WTC11 (cell line): ENCODE data around the gene TSPAN7. TPM values are rescaled to one million over a fixed set of nuclear protein-coding genes. Genes with fewer than 3 reads are reported as not detected.

Experiments
- ATAC-seq: fragments of 200-7000 bp; cut with Tn5 transposase; 2 replicates; pipeline ENCODE4 v1.10.0; 2021; ENCODE audit warnings: mild to moderate bottlenecking, moderate library complexity
- CTCF ChIA-PET: fragments of 300-600 bp; sonication (Branson Sonifier 250); formaldehyde crosslinking; loops from one replicate; lab custom pipeline; 2021; ENCODE audit warnings: antibody characterized with exemption; lab: Charles Lee
- POLR2A ChIA-PET: fragments of 350-600 bp; sonication (Branson Sonifier 250); formaldehyde crosslinking; loops from one replicate; lab custom pipeline; 2021; ENCODE audit warnings: antibody characterized with exemption; lab: Charles Lee
- DNase-seq: peaks from one replicate; pipeline ENCODE4 v3.0.0; 2021; ENCODE audit warnings: low spot score
- H3K27ac Mint-ChIP-seq: 2 replicates; pipeline ENCODE4 v1.8.0; 2021; ENCODE audit warnings: mixed read lengths
- H3K27me3 Mint-ChIP-seq: 2 replicates; pipeline ENCODE4 v1.8.0; 2021; ENCODE audit warnings: low read depth, mild to moderate bottlenecking, moderate library complexity, mixed read lengths
- H3K36me3 Mint-ChIP-seq: 2 replicates; pipeline ENCODE4 v1.8.0; 2021; ENCODE audit warnings: mixed read lengths
- H3K4me1 Mint-ChIP-seq: 2 replicates; pipeline ENCODE4 v1.8.0; 2022; ENCODE audit warnings: mixed read lengths
- H3K4me3 Mint-ChIP-seq: 2 replicates; pipeline ENCODE4 v1.8.0; 2021; ENCODE audit warnings: mild to moderate bottlenecking, moderate library complexity, mixed read lengths
- H3K9me3 Mint-ChIP-seq: 2 replicates; pipeline ENCODE4 v1.8.0; 2021; ENCODE audit warnings: mixed read lengths
- CBFB ChIP-seq: sonication (generic); formaldehyde crosslinking; IDR thresholded peaks from 2 replicates; pipeline ENCODE4 v1.8.1; 2022; ENCODE audit warnings: mild to moderate bottlenecking, low read depth, missing genetic modification reagents
- ETV6 ChIP-seq: sonication (generic); formaldehyde crosslinking; IDR thresholded peaks from 2 replicates; pipeline ENCODE4 v1.8.1; 2022; ENCODE audit warnings: mild to moderate bottlenecking, missing genetic modification reagents
- FOXJ3 ChIP-seq: sonication (generic); formaldehyde crosslinking; IDR thresholded peaks from 2 replicates; pipeline ENCODE4 v1.9.0; 2021; ENCODE audit warnings: missing genetic modification reagents, mild to moderate bottlenecking, borderline replicate concordance
- JAZF1 ChIP-seq: fragments of 250-450 bp; sonication (Bioruptor Pico); IDR thresholded peaks from 2 replicates; pipeline ENCODE4 v1.9.0; 2021; ENCODE audit warnings: moderate library complexity, mild to moderate bottlenecking, inconsistent platforms
- MAX ChIP-seq: sonication (generic); formaldehyde crosslinking; IDR thresholded peaks from 2 replicates; pipeline ENCODE4 v1.8.0; 2022; ENCODE audit warnings: mild to moderate bottlenecking, missing genetic modification reagents
- MXD4 ChIP-seq: fragments of 250-450 bp; sonication (Bioruptor Pico); IDR thresholded peaks from 2 replicates; pipeline ENCODE4 v1.8.0; 2021; ENCODE audit warnings: mild to moderate bottlenecking, moderate library complexity, borderline replicate concordance
- NFE2L1 ChIP-seq: sonication (generic); formaldehyde crosslinking; IDR thresholded peaks from 2 replicates; pipeline ENCODE4 v1.8.1; 2023; ENCODE audit warnings: missing genetic modification reagents
- NFYB ChIP-seq: sonication (generic); formaldehyde crosslinking; conservative IDR thresholded peaks from 2 replicates; pipeline ENCODE4 v1.8.0; 2022; ENCODE audit warnings: low read depth, missing genetic modification reagents
- NR3C1 ChIP-seq: sonication (generic); formaldehyde crosslinking; conservative IDR thresholded peaks from 2 replicates; pipeline ENCODE4 v1.8.1; 2023; ENCODE audit warnings: low read depth, mild to moderate bottlenecking, missing genetic modification reagents
- SMAD3 ChIP-seq: sonication (generic); formaldehyde crosslinking; IDR thresholded peaks from 2 replicates; pipeline ENCODE4 v1.8.0; 2022; ENCODE audit warnings: missing genetic modification reagents, mild to moderate bottlenecking, borderline replicate concordance
- SMAD4 ChIP-seq: sonication (generic); formaldehyde crosslinking; IDR thresholded peaks from 2 replicates; pipeline ENCODE4 v1.8.0; 2022; ENCODE audit warnings: mild to moderate bottlenecking, missing genetic modification reagents
- SP1 ChIP-seq: sonication (generic); formaldehyde crosslinking; conservative IDR thresholded peaks from 2 replicates; pipeline ENCODE4 v1.8.1; 2022; ENCODE audit warnings: missing genetic modification reagents
- TCF7 ChIP-seq: sonication (generic); formaldehyde crosslinking; IDR thresholded peaks from 2 replicates; pipeline ENCODE4 v1.8.0; 2022; ENCODE audit warnings: mild to moderate bottlenecking, low read depth, missing genetic modification reagents, moderate library complexity
- TEAD1 ChIP-seq: sonication (generic); formaldehyde crosslinking; IDR thresholded peaks from 2 replicates; pipeline ENCODE4 v1.8.0; 2022; ENCODE audit warnings: mild to moderate bottlenecking, missing genetic modification reagents
- USF2 ChIP-seq: sonication (generic); formaldehyde crosslinking; IDR thresholded peaks from 2 replicates; pipeline ENCODE4 v1.8.1; 2023; ENCODE audit warnings: mild to moderate bottlenecking, missing genetic modification reagents, moderate library complexity
- ZNF121 ChIP-seq: sonication (generic); formaldehyde crosslinking; IDR thresholded peaks from 2 replicates; pipeline ENCODE4 v1.8.0; 2023; ENCODE audit warnings: missing genetic modification reagents
- ZNF138 ChIP-seq: sonication (generic); formaldehyde crosslinking; conservative IDR thresholded peaks from 2 replicates; pipeline ENCODE4 v1.8.1; 2022; ENCODE audit warnings: mild to moderate bottlenecking, moderate library complexity, missing genetic modification reagents
- ZNF281 ChIP-seq: sonication (generic); formaldehyde crosslinking; IDR thresholded peaks from 2 replicates; pipeline ENCODE4 v1.8.0; 2023; ENCODE audit warnings: mild to moderate bottlenecking, missing genetic modification reagents
- ZNF396 ChIP-seq: fragments of 250-450 bp; sonication (Bioruptor Pico); IDR thresholded peaks from 2 replicates; pipeline ENCODE4 v1.8.0; 2021; ENCODE audit warnings: mild to moderate bottlenecking, moderate library complexity, borderline replicate concordance
- ZNF416 ChIP-seq: fragments of 250-450 bp; sonication (Bioruptor Pico); IDR thresholded peaks from 2 replicates; pipeline ENCODE4 v1.9.0; 2021; ENCODE audit warnings: mild to moderate bottlenecking, inconsistent platforms
- total RNA-seq: library from RNA; stranded (reverse); gene quantifications from 3 replicates; pipeline ENCODE4 v1.2.3, GENCODE V29; 2021
- TF ChIP-seq, protein P1 (sequence below): sonication (generic); formaldehyde crosslinking; IDR thresholded peaks from 2 replicates; pipeline ENCODE4 v1.8.1; 2022; ENCODE audit warnings: mild to moderate bottlenecking, moderate library complexity, missing genetic modification reagents
- TF ChIP-seq, protein P2 (sequence below): fragments of 250-450 bp; sonication (Bioruptor Pico); IDR thresholded peaks from 2 replicates; pipeline ENCODE4 v1.9.0; 2021; ENCODE audit warnings: moderate library complexity, mild to moderate bottlenecking, inconsistent platforms, borderline replicate concordance
- TF ChIP-seq, protein P3 (sequence below): sonication (generic); formaldehyde crosslinking; IDR thresholded peaks from 2 replicates; pipeline ENCODE4 v1.8.1; 2022; ENCODE audit warnings: low read depth, missing genetic modification reagents, borderline replicate concordance
- TF ChIP-seq, protein P4 (sequence below): fragments of 250-450 bp; sonication (Bioruptor Pico); IDR thresholded peaks from 2 replicates; pipeline ENCODE4 v1.9.0; 2021; ENCODE audit warnings: mild to moderate bottlenecking

TSPAN7 gene
- total RNA-seq, 1 experiment from 2014 or later, result 10.8 TPM

DNA sequence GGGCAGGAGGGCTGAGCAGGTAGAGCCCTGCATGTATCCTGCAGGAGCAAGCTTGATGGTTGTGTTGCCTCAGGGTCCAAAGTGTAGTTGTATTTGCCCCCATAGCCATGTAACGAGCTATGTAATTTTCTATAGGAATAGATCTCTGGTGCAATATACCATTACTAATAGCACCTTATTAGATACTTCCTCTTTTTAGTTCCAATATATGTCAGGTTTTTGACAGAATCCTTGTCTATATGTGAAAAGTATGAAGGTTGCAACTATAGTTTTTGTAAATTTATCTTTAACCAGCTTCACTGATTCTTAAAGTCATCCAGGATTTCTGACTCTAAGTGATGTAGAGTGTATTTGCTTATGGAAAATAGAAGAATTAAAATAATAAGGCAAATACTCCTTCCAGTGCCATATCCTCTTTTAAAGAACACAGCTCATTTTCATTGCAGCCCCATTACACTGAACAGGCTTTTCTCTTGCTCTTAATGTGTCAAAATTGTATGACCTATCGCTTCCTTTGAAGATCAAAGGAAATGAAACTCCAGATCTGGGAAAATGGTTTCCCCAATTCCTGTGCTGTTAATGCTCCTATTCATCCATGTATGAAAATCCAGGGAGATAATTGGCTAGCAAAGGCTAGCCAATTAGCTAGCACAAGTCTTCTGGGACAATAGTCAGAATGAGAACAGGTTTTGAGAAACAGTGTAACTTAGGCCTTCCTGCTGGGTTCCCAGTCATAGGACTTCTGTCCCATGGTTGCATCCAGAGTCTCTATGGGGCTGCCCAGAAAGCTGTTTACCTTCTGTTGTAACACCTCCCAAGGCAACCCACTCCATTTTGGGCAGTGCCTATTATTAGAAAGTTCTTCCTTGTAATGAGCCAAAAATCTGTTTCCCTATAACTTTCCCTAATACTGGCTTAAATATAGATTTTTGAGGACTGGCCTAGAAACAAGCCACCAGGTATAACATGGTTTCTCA, 90.6 kb downstream of the TSPAN7 start:
- Mint-ChIP-seq H3K9me3 (no peaks in the 10 kb centered on the region), H3K36me3 (no peaks in the 10 kb centered on the region), H3K27me3 (no peaks in the 10 kb centered on the region), H3K27ac (no peak overlapping the region), H3K4me1 (peaks cover 4% of the 10 kb centered on the region; the same call in 1 of the 2 replicates), H3K4me3 (no peak overlapping the region)
- CTCF ChIA-PET, result no interaction called here
- DNase-seq, result no peak
- TF ChIP-seq NFE2L1 (CRISPR knock-in tag) (no peak), NFYB (CRISPR knock-in tag) (no peak), MAX (CRISPR knock-in tag) (no peak), SMAD4 (no peak), ZNF138 (no peak), NR3C1 (CRISPR knock-in tag) (no peak), ETV6 (CRISPR knock-in tag) (no peak), ZNF121 (CRISPR knock-in tag) (no peak), FOXJ3 (no peak)
- TF ChIP-seq, protein P1, sequence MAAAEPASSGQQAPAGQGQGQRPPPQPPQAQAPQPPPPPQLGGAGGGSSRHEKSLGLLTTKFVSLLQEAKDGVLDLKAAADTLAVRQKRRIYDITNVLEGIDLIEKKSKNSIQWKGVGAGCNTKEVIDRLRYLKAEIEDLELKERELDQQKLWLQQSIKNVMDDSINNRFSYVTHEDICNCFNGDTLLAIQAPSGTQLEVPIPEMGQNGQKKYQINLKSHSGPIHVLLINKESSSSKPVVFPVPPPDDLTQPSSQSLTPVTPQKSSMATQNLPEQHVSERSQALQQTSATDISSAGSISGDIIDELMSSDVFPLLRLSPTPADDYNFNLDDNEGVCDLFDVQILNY (CRISPR knock-in tag), result no peak
- TF ChIP-seq, protein P2, sequence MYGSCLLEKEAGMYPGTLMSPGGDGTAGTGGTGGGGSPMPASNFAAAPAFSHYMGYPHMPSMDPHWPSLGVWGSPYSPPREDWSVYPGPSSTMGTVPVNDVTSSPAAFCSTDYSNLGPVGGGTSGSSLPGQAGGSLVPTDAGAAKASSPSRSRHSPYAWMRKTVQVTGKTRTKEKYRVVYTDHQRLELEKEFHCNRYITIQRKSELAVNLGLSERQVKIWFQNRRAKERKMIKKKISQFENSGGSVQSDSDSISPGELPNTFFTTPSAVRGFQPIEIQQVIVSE (CRISPR knock-in tag), result no peak
- TF ChIP-seq, all 79 proteins: peak for 0
- POLR2A ChIA-PET, result no interaction called here
- no peak for ATAC-seq

GRCh38 chrX:38652934-38653442, 91.6 kb downstream of the TSPAN7 start:
- Mint-ChIP-seq H3K4me1 (peaks cover 4% of the 10 kb centered on the region; the same call in 1 of the 2 replicates), H3K27ac (no peak overlapping the region), H3K36me3 (no peaks in the 10 kb centered on the region), H3K9me3 (no peaks in the 10 kb centered on the region), H3K4me3 (no peak overlapping the region), H3K27me3 (no peaks in the 10 kb centered on the region)
- DNase-seq (no peak), ATAC-seq (no peak)
- TF ChIP-seq CBFB (CRISPR knock-in tag) (no peak), TEAD1 (CRISPR knock-in tag) (no peak), JAZF1 (CRISPR knock-in tag) (no peak), TCF7 (CRISPR knock-in tag) (no peak), NFE2L1 (CRISPR knock-in tag) (no peak), NR3C1 (CRISPR knock-in tag) (no peak), ZNF281 (CRISPR knock-in tag) (no peak), SP1 (CRISPR knock-in tag) (no peak), ZNF416 (CRISPR knock-in tag) (no peak), MXD4 (CRISPR knock-in tag) (no peak), SMAD3 (CRISPR knock-in tag) (no peak), ZNF396 (CRISPR knock-in tag) (no peak), USF2 (CRISPR knock-in tag) (no peak)
- TF ChIP-seq, protein P3, sequence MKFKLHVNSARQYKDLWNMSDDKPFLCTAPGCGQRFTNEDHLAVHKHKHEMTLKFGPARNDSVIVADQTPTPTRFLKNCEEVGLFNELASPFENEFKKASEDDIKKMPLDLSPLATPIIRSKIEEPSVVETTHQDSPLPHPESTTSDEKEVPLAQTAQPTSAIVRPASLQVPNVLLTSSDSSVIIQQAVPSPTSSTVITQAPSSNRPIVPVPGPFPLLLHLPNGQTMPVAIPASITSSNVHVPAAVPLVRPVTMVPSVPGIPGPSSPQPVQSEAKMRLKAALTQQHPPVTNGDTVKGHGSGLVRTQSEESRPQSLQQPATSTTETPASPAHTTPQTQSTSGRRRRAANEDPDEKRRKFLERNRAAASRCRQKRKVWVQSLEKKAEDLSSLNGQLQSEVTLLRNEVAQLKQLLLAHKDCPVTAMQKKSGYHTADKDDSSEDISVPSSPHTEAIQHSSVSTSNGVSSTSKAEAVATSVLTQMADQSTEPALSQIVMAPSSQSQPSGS (CRISPR knock-in tag), result no peak
- TF ChIP-seq, protein P4, sequence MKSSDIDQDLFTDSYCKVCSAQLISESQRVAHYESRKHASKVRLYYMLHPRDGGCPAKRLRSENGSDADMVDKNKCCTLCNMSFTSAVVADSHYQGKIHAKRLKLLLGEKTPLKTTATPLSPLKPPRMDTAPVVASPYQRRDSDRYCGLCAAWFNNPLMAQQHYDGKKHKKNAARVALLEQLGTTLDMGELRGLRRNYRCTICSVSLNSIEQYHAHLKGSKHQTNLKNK, result no peak
- POLR2A ChIA-PET, result no interaction called here
- CTCF ChIA-PET, result no interaction called here
